Neural cell (in vitro differentiated cells): ENCODE measurements around the gene KIF4A.

ENCODE experiments used
- CTCF ChIP-seq: fragments of 450-650 bp; IDR thresholded peaks from 2 replicates; pipeline ENCODE4 v1.5.1; 2014; ENCODE audit warnings: antibody characterized with exemption, mild to moderate bottlenecking, moderate library complexity; ENCODE audit not compliant: poor library complexity, severe bottlenecking
- EP300 ChIP-seq: fragments of 450-650 bp; conservative IDR thresholded peaks from 2 replicates; pipeline ENCODE4 v1.6.1; 2014; ENCODE audit warnings: antibody characterized with exemption, mild to moderate bottlenecking, moderate library complexity; ENCODE audit not compliant: poor library complexity, severe bottlenecking
- EZH2 ChIP-seq: fragments of 200-600, 300-800 bp; shearing (Covaris generic), sonication (generic); IDR thresholded peaks from 2 replicates; pipeline ENCODE4 v1.6.1; 2014; ENCODE audit warnings: antibody characterized with exemption, low read length, borderline replicate concordance, mild to moderate bottlenecking; ENCODE audit not compliant: insufficient read depth, poor library complexity, severe bottlenecking

- no peak for TF ChIP-seq EZH2
- TF ChIP-seq CTCF: no peak
- no peak for TF ChIP-seq EP300
Measured at GRCh38 chrX:70461026-70461425, 171.1 kb downstream of the KIF4A start.
